HPDE6-E6E7 (cell line): ENCODE results near the gene S100A6.
"Not testable (repeated sequence)": the region's sequence is repeated elsewhere in the genome, so short reads cannot be mapped to it uniquely, and the experiment has no call there.

Source experiments
- DNase-seq: peaks from one replicate; pipeline ENCODE4 v3.0.0; 2011; ENCODE audit warnings: missing footprints; ENCODE audit errors: extremely low spot score

S100A6 gene

DNA sequence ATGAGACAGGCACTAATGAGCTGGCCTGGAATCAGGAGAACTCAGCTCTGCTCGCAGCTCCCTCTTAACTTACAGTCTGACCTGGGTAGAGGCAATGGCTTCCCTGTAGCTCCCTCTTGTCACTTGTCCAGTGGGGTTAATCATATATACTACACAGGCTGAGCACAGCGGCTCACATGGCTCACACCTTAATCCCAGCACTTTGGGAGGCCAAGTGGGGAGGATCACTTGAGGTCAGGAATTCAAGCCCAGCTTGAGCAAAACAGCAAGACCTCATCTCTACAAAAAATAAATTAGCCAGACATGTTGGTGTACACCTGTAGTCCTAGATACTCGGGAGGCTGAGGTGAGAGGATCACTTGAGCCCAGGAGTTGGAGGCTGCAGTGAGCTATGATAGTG, 4.2 kb downstream of the S100A6 start:
- DNase-seq: no peak

DNA sequence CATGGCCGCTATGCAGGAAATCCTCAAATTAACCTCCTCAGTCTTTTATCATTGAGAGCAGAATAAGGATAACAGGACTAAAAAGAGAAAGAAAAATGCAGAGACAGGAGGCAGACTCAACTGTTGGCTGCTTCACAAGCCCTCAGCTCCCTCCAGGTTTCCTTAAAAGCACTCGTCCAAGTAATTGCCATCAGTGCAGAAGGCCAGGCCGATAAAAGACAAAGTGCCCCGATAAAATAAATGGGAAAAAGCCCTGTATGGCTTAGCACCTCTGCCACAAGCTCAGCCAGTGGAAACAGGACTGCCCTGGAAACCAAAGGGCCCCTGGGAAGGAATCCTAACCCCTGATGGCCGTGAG, 8.1 kb downstream of the S100A6 start:
- no peak for DNase-seq

DNA sequence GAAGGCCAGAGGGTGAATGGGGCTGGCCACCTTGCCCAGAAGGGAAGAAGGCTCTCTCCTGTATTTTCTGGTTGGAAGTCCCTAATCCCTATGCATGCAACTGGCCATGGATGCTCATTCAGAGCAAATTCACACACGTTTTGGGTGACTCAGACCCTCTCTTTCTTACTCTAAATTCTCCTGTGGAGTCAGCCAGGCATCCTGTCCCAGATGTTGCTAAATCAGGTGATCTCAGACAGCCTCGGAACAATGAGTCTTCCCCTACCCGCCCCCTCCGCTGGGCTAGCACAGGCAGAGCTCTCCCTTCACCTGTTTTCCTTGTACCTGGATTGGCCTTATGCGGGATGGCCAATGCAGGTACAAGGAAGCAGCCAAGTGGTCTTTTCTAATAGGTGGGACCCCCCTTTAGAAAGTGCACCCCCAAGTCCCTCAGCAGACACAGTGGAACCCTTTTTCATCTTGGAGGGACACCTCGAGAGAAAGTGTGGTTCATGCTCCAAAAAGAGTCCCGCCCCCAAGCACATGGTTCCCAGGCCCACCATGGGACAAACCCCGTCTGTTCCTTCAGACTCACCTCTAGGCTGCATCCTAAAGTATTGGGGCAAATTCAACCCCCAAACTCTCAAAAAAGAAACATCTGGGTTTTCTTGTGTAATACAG, 8.6 kb downstream of the S100A6 start:
- DNase-seq: peak; percentile 81

DNA sequence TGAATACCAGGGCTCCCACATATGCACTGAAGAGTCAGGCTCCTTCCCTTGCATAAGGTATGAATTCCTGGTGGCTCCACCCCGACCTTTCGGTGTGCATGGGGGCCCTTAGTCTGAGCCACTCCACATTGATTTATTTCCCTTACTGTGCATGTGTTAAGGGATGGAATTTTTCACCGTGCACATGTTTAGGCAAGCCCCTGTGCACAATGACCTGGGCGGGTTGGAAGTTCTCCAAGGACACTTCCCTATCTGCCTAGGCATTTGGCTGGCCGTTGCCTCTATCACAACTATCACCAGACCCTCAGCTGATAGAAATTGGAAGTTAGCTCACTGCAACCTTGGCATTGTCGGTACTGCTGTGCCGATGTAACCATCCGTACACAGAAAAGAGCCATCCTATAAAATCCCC, 9.7 kb downstream of the S100A6 start:
- no peak for DNase-seq

DNA sequence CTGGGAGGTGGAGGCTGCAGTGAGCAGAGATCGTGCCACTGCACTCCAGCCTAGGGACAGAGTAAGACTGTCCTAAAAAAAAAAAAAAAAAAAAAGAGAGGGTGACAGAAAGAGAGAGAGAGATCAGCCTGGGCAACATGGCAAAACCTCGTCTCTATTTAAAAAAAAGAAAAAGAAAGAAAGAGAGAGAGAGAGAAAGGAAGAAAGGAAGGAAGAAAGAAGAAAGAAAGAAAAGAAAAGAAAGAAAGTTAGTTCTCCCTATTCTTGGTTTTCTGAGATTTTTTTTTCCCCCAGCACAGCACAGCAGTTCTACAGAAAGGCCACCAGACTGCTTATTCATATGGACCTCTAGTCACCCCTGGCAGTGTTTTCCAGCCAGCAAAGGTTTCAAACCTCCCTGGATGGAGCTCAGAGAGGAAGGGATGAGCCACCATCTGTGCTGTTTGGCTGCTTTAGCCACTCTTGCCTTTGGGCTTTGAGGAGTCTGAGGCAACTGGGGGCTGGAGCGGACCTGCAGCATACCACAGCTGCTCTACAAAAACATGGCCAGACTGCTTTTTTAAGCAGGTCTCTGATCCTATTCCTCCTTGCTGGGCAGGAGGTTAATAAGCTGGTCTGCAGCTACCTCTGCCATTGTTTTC, 10.6 kb downstream of the S100A6 start:
- DNase-seq: no peak

DNA sequence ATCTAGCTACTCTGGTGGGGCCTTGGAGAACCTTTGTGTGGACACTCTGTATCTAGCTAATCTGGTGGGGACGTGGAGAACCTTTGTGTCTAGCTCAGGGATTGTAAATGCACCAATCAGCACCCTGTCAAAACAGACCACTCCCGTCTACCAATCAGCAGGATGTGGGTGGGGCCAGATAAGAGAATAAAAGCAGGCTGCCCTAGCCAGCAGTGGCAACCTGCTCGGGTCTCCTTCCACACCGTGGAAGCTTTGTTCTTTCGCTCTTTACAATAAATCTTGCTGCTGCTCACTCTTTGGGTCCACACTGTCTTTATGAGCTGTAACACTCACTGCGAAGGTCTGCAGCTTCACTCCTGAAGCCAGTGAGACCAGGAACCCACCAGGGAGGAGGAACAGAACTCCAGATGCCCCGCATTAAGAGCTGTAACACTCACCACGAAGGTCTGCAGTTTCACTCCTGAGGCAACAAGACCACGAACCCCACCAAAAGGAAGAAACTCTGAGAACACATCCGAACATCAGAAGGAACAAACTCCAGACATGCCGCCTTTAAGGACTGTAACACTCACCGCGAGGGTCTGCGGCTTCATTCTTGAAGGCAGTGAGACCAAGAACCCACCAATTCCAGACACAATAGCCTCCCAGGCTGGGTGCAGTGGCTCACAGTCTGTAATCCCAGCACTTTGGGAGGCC, 13.3 kb downstream of the S100A6 start:
- DNase-seq: not testable (repeated sequence)

DNA sequence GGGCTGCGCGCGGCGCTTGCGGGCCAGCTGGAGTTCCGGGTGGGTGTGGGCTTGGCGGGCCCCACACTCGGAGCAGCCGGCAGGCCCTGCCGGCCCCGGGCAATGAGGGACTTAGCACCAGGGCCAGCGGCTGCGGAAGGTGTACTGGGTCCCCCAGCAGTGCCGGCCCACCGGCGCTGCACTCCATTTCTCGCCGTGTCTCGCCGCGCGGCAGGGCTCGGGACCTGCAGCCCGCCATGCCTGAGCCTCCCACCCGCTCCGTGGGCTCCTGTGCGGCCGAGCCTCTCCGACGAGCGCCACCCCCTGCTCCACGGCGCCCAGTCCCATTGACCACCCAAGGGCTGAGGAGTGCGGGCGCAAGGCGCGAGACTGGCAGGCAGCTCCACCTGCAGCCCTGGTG, 14.0 kb downstream of the S100A6 start:
- DNase-seq: not testable (repeated sequence)

DNA sequence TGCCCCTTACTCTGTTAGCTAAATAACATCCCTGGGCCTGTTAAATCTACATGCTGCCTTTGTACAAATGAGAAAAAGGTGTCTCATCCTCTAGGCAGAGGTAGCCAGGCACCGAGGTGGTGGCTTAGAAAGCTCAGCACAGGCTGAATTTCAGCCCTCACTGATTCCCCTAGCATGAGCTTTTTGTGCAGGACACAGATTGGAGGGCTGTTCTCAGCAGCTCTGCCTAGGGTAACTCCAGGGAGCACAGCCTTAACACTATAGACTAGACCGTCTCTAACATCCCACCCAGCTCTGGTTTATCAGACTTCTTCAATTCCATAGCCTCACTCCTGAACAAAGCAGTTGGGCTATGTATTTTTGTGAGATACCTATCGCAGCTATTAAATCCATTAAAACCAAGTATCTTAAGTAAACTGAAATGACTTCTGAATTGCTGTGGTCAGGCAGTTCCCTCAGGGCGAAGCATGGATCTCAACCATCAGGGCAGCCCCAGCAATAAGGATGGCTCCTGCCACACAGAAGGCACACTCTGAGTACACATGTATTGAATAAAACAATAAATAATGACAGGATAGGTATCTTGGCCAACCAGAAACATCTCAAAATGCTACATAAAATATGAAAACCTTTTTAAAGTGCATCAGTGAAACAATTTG, 14.8 kb downstream of the S100A6 start:
- DNase-seq: no peak

DNA sequence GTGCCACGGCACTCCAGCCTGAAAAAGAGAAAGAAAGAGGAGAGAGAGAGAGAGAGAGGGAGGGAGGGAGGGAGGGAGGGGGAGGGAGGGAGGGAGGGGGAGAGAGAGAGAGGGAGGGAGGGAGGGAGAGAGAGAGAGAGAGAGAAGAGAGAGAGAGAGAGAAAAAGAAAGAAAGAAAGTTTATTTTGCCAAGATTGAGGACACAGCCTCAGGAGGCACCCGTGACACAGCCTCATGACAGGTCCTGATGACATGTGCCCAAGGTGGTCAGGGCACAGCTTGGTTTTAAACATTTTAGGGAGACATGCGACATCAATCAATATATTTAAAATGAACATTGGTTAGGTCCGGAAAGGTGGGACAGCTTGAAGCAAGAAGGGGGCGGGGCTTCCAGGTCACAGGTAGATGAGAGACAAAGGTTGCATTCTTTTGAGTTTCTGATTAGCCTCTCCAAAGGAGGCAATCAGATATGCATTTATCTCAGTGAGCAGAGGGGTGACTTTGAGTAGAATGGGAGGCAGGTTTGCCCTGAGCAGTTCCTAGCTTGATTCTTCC, 15.6 kb downstream of the S100A6 start:
- DNase-seq: not testable (repeated sequence)

DNA sequence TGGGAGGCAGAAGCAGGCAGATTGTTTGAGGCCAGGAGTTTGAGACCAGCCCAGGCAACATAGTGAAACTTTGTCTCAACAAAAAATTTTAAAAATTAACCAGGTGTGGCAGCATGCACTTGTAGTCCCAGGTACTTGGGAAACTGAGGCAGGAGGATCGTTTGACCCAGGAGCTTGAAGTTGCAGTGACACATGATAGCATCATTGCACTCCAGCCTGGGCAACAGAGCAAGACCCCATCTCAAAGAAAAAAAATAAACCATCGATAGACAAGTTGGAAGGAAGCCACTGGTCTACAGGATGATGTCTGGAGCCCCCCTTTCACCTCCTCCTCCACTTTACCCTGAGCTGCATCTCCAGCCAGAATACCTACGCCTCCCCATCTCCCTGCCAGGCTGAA, 16.5 kb downstream of the S100A6 start:
- no peak for DNase-seq

DNA sequence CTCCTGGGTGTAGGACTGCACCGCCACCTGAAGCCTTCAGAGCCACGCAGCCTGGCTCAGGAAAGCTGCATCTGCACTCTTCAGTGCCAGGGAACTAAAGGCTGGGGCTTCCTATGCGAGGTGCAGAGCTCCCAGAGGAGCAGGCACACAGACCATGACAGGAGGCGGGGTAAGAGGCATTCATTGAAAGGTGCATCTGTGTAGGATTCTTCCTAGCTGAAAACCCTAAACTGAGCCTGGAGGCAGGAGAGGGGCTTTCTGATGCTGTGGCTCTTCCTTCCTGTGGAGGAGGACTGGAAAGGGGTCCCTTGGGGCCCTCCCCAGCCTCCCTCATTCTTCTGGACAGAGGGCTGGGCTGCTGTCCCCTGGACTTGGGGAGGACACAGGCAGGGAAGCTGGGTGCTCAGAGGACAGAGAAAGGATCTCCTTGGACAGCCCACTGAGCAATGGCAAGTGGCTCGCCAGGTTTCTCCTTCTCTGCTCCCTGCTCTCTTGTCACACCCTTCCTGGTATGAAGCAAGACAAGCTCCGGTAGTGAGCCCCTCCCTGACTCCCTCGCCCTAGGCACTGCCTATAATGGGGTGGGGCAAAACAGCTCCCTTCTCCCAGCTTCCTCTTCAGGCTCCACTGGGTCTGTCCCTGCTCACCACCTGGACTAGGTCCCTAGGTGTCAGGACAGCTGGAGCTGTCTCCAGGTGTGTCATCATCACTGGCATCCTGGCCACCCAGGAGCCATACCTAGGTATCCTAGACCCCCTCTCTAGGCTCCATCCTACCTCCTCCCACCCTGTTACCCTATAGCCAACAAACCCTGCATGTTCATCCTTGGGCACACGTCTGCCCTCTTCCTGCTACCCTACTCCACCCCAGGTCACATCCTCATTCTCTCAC, 20.0 kb downstream of the S100A6 start:
- peak; percentile 82 for DNase-seq

DNA sequence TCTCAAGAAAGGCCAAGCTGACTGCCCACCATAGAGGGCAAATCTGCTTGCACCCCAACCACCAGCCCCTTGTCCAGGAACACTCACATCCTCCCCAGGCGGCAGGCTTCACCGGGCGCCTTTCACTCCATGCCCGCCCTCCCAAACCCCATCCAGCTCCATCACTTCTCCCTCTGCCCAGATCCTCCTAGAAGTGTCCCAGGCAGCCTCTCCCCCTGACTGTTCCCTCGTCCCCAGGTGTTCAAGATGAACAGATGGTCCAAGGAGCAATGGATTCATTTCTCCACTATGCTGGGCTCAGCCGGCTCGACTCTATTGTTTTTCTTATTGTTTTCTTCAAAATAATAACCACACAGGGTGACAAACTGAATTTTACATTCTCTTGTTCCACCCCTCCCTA, 22.1 kb downstream of the S100A6 start:
- no peak for DNase-seq

DNA sequence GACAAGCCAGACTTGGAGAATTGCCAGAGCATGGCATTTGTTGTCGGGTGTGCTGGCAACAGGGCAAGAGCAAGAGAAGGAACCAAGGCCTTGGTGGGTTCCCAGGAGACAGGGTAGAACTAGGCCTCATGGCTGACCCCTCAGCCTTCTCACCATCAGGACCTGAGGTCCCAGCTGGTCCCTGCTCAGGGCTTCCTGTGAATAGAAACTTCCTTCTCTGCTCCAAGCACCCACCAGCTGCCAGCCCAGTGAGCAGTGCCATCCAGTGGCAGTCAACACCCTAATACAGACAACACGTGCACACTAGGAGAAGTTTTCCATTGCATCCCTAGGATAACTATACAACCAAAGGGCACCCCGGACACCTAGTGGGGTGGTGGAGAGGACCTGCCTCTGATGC, 22.8 kb downstream of the S100A6 start:
- DNase-seq: no peak

DNA sequence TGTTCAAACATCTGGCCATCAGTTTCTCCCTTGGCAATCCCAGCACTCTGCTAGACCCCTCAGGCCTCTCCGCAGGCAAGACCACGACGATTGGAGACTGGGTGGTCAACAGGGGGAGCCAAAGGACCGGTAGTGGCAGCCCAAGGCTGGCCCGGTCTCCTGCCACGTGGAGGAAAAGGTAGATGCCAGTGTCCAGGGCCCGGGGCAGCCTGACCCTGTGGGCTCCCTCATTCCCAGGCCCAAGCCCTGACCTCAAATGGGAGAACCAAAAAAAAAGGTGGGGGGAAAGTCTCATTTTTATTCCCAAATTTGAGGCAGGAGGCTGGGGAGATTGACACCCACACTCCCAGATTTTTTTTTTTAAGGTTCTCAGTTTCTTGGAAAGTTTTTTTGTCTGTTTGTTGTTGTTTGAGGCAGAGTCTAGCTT, 24.8 kb downstream of the S100A6 start:
- DNase-seq: no peak

DNA sequence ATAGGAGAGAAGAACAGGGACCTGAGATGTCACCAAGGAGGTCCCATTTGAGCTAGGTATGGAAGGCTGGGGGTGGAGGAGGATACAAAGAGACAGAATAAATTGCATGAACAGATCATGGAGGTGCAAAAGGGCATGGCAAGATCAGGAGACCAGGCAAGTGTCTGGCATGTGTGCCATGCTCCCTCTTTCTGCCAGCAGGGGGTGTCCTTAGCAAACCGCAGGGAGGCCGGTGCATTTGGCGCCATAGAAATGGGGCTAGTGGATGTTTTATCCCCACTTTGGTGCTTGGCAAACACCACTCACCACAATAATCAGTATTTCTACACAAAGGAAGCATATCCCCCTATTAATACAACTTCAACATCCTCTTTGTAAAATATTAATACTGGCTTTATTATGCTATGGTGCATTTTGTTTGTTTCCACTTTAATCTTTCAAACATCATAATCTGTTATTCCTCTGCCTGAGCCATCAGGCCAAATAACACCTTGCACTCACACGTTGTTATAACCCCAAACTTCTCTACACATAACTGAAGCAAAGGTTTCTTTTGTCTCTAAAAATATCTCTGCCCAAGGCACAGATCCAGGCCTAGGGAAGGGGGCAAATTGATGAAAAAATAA, 25.9 kb downstream of the S100A6 start:
- DNase-seq: no peak

DNA sequence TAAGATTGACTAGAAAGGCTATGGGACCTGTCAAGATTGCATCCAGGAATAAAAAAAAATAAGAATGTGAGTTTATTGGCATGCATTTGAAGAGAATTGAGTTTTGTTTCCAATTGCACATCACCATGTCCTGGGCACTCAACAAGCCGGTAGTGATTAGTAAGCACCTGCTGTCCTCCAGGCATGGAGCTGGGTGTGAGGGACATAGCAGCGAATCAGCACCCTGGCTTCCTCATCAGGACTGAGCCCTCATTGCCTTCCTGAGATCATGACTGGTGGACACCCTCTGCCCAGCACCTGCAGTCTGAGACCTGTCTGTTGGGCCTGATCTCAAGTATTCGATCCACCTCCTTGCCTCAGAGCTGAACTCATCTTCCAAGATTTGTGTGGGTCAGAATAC, 26.8 kb downstream of the S100A6 start:
- DNase-seq: no peak

DNA sequence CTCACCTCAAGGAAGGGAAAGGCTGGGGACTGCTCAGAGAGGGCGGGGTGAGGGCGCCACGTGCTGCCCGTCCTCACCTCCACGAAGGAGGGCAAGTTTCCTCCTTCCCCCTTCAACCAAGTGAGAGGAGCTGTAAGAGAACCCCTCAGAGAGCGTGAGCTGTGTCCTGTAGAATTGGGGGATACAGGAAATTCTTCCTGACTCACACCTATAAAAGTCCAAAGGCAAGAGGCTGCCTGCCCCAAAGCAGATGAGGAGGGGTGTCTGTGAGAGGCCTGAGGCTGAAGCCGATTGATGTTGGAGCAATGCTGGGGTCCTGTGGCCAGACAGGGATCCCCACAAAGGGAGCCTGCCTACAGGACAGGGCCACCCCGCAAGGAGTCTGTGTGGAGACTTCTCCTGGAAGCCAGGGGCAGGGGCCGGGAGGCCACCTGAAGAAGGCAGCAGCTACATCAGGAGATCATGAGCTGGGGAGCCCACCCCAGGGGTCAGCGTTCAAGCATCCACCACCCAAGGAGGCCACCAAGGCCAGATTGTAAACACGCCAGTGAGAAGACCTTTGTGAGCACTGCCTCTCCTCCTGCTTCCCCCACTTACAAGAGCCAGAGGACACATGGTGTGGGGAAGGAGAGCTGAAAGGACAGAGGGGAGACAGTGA, 27.7 kb downstream of the S100A6 start:
- no peak for DNase-seq

DNA sequence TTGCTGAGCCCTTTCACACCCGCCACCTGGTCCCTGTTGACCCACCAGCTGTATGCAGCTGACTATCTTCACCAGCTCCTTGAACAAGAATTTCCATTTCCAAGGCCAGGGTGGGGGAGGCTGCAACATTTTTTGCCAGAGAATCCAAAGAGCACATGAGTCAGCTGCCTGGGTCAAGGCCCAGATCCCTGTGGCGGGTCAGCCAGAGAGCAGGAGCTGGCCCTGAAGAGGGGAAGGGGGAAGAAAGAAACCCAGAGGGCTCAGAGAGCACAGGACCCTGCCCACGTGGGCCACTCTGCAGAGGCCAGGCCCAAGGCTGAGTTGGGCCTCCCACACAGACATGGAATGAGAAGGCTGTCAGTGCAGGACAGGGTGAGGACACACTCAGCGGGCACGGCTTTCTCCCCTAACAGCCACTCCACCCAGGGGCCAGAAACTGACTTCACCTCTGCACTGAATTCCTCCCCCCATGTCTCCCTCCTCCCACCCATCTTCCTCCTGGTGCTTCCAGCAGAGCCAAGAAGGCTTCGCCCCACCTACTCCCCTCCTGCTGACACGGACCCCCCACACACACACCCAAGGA, 28.9 kb downstream of the S100A6 start:
- DNase-seq: no peak

DNA sequence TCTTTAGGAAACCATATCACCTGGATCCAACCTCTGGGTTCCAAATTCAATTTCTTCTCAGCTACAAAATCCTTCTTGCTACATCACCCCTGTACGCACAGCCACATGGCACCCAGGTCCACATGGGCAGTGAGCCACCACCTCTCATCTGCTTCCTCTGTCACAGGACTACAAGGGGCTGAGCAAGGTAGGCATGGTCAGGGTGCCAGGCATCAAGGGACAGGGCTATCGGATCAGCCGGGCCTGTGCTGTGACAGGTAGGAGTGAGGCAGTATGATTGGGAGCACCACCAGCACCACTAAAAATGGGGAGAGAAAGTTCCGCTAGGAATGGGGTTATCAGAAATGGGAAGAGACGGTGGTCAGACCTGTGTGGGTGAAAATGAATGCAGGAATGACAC, 29.4 kb downstream of the S100A6 start:
- DNase-seq: no peak

DNA sequence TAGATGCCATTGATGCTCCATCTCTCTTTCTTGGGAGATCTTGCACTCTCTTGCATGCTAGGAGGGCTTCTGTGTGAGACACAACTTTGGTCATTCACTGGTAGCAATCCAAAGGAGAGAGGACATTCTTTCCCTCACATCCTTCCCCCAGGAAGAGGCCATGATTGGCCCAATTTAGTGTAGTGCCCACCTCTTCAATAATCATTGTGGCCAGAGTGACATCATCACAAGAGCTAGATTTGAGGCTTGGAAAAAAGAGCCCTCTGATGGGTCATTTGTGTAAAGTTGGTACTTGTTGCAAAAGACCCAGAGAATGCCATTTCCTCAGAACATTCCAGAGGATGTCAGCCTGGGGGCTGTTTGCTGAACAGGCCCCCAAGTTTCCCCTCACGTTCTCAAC, 30.2 kb downstream of the S100A6 start:
- no peak for DNase-seq
